NCI-H524 treated with DMSO at 0.1 percent for 48 hours (cell line): ENCODE measurements around the gene UGGT1.
"Not testable (repeated sequence)": the region's sequence is repeated elsewhere in the genome, so short reads cannot be mapped to it uniquely, and the experiment has no call there.

Experiments used
- DNase-seq: peaks from one replicate; lab custom pipeline; 2025; lab: John Stamatoyannopoulos, UW

Gene UGGT1

GRCh38 chr2:128174067-128174466 lies 83.1 kb downstream of the UGGT1 start:
- not testable (repeated sequence) for DNase-seq

DNA sequence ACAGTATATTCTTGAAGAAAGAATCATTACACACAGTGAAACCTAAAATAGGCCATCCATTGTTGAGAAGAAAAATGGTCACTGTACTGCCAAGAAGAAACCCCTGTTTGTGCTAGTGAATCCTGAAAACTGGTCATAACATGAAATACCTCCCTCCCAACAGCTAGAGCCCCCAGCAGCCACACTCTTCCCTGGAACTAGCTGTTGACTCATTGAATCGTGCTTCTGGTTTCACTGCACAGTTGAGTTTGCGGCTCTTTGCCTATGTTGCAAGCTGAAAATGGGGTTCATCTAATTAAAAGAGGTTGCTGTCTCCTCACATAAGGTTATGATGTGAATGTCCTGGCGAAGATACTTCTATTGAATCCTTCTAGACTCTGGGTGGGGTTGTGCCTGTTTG lies 86.3 kb downstream of the UGGT1 start:
- no peak for DNase-seq

DNA sequence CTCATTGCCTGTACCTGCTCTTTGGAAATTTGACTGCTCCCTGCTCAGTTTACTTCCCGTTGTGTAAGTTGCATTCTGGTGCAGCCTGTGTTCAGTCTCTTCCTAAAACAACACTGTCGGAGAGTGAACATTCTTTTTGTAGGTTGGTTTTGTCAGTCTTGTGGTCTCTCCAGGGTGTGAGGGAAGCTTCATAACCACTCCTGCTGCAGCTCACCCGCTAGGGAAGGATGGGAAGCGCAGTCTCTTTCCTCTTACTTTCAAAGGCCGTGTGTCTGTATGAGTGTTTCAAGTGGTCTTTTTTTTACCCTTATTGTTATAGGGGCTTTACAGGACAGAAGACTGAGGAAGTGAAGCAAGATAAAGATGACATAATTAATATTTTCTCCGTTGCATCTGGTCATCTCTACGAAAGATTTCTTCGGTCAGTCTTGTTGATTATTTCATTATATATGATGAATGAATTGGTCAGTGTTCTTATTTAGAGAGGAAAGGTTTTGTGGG lies 87.2 kb downstream of the UGGT1 start:
- DNase-seq: no peak

DNA sequence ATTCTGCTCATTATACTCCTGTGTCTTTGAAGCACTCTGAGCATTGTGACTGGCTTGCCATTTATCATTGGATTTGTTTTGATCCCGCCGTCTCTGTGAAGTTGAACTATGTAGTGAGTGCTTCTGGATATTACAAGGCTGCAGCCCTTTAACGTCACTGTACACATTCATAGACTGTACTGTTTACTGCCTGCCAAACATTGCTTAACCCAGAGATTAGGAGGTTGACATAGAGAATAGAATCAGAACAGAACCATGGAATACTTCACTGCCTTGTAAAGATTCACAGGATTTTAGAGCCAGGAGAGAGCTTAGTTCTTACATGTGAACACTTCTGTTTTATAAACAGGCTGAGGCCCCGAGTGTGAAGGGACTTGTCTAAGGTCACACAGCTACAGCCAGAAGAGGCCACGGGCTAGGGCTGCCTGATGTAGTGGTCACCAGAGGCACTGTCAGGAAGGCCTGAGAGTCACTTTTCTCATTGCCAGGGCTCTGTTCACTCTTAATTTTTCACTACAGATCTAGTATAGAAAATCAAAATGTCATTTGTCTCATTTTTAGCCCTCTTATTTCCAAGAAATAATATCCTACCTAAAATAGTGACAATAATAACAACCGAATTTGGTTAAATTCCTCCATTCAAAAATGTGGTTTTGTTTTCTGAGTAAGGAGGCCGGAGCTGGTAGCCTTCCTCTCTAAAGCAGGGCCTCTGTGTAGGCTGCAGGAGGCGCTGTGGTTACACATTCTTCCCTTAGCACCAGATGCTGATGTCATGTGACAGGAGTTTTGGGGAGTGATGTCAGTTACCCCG lies 87.9 kb downstream of the UGGT1 start:
- no peak for DNase-seq

DNA sequence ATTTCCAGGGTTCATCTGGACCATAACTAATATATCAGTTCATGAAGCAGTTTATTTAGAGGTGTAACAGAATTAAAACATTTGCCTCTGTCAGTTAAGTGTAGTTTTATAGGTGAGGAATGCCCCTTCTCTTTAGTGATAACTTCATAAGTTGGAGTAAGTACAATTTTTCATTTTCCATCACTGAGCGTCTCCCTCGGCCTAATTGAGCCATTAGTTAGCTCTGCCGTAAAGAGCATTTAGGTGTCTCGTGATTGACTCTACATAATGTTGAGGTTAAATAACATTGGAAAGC lies 88.4 kb downstream of the UGGT1 start:
- DNase-seq: no peak

- DNase-seq: no peak
Measured at GRCh38 chr2:128180031-128180430, 89.0 kb downstream of the UGGT1 start.

GRCh38 chr2:128185576-128185975 lies 94.6 kb downstream of the UGGT1 start:
- no peak for DNase-seq

DNA sequence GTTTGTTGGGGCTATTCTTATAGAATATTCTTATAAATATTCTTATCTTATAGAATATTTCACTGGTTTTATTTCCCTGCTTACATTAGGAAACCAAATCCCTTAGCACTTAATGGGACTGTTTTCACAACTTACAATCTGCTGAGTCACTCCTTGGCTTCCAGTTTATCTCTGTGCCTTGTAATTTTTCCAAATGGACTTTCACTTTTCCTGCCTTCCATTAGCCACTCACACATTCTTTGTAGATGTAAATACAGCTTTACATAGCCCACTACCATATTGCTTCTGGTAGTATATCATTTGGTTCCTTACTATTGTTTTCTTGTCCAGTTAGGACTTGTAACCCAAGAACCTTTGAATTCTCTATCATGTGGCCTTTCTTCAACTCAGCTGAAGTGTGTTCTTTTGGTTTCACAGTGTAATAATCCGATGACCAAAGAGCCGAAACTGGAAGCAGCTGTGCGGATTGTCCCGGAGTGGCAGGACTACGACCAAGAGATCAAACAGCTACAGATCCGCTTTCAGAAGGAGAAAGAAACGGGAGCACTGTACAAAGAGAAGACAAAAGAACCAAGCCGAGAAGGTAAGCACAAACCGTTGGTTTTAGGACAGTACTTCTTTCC lies 96.1 kb downstream of the UGGT1 start:
- DNase-seq: no peak

DNA sequence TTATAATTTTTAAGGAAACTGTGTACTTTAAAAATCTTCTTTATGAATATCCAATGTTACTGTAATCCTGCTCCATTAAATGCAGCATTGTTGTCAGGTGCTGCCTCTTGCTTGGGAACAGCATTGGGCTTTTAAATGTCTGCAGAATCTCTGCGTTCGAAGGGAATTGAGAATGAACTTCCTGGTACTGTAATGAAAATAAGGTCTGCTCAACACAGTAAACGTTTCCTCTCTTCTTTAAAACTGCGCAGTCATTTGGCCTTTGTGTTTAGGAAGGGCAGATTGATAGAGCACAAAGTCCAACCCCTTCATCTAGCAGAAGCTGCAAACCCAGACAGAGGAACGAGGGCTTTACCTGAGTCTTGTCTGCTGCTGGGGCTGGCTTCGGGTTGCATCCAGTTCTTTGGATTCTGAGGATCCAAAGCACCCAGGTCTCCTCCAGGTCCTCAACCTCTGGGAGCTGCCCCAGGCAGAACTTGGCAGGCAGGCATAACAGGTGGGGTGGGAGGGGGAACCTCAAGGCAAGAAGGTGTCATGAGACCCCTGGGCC lies 104.5 kb downstream of the UGGT1 start:
- no peak for DNase-seq

GRCh38 chr2:128196026-128196425 lies 105.0 kb downstream of the UGGT1 start:
- no peak for DNase-seq

- DNase-seq: no peak
Measured at GRCh38 chr2:128196471-128196931, 105.5 kb downstream of the UGGT1 start.

DNA sequence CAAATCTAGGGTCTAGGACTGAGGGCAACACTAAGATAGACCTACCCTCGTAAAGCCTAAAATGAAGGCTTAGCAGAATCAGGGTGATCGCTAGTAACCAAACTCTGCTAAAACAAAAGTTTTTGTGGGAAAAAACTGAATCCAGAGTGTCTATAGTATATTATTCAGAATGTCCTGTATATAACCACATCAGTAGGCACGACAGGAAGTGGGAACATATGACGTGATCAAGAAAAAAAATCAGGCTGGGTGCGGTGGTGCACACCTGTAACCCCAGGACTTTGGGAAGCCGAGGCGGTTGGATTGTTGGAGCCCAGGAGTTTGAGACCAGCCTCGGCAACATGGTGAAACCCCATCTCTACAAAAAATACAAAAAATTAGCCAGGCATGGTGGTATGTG lies 106.1 kb downstream of the UGGT1 start:
- no peak for DNase-seq

DNA sequence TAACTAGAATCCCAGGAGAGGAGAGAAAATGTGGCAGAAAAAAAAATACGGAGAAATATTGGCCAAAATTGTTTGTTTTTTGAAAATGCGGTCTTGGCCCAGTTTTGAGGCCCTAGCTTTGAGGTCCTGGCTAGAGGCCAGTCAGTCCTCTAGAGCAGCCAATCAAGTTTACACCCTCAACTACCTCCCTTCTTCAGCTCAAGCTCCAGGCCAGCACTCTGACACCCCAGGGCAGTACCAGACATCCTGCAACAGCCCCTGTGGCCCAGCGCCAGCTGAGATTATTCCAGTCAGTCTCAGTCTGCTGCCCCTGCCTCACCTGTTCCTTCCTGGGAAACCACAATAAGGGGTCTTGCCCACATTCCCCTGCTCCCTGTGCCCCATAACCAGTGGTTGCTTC lies 107.7 kb downstream of the UGGT1 start:
- no peak for DNase-seq

- no peak for DNase-seq
Measured at GRCh38 chr2:128199141-128199540, 108.1 kb downstream of the UGGT1 start.

- no peak for DNase-seq
Measured at GRCh38 chr2:128202791-128203190, 111.8 kb downstream of the UGGT1 start.

DNA sequence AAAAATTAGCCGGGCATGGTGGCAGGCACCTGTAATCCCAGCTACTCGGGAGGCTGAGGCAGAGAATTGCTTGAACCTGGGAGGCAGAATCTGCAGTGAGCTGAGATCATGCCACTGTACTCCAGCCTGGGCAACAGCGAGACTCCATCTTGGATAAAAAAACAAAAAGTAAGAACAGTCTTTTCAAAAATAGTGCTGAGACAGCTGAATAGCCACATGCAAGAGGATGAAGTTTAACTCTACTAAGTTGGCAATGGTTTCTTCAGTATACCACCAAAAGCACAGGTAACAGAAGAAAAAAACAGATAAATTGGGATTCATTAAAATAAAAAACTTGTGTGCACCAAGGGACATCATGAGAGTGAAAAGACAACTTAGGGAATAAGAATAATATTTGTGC lies 115.2 kb downstream of the UGGT1 start:
- DNase-seq: no peak

GRCh38 chr2:128208023-128208422 lies 117.0 kb downstream of the UGGT1 start:
- DNase-seq: no peak

DNA sequence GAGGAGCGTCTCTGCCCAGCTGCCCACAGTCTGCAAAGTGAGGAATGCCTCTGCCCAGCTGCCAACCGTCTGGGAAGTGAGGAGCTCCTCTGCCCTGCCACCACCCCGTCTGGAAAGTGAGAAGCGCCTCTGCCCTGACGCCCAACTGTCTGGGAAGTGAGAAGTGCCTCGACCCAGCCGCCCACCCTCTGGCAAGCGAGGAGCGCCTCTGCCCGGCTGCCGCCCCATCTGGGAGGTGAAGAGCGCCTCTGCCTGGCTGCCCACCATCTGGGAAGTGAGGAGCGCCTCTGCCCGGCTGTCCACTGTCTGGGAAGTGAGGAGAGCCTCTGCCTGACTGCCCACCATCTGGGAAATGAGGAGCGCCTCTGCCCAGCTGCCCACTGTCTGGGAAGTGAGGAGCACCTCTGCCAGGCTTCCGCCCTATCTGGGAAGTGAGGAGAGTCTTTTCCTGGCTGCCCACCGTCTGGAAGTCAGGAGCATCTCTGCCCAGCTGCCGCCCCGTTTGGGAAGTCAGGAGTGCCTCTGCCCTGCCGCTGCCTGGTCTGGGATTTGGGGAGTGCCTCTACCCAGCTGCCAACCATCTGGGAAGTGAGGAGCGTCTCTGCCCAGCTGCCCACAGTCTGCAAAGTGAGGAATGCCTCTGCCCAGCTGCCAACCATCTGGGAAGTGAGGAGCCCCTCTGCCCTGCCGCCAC lies 117.8 kb downstream of the UGGT1 start:
- DNase-seq: not testable (repeated sequence)

DNA sequence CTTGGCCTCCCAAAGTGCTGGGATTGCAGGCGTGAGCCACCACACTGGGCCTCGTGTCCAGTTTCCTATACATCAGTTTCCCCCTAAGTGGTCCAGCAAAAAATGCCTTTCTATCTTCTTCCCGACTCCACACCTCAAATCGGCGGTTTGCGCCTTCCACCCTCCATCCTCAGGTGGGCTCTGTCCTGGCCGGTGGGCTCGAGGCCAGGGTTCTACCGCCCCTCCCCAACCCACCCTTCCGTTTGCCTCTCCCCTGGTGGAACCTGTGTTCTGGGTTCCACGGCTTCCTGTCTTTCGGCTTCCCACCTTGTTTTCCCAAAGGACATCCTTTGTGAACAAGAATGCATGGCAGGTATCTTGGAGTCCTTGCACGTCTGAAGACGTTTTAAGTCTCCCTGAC lies 123.3 kb downstream of the UGGT1 start:
- no peak for DNase-seq

GRCh38 chr2:128214866-128215460 lies 124.0 kb downstream of the UGGT1 start:
- DNase-seq: no peak

DNA sequence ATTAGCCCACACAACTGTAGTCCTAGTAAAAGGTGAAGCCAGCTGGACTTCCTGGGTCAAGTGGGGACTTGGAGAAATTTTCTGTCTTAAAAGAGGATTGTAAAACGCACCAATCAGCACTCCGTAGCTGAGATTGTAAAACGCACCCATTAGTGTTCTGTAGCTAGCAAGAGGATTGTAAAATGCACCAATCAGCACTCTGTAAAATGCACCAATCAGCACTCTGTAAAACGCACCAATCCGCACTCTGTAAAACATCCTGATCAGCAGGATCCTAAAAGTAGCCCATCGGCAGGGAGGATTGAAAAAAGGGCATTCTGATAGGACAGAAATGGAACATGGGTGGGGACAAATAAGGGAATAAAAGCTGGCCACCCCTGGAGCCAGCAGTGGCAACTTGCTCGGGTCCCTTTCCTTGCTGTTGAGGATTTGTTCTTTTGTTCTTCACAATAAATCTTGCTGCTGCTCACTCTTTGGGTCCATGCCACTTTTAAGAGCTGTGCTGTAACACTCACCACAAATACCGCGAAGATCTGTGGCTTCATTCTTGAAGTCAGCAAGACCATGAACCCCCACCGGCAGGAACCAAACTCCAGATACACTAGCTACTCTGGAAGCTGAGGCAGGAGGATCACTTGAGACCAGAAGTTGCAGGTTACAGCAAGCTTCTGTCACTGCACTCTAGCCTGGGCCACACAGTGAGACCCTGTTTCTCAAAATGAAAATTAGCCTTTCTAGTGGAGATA lies 125.1 kb downstream of the UGGT1 start:
- no peak for DNase-seq

DNA sequence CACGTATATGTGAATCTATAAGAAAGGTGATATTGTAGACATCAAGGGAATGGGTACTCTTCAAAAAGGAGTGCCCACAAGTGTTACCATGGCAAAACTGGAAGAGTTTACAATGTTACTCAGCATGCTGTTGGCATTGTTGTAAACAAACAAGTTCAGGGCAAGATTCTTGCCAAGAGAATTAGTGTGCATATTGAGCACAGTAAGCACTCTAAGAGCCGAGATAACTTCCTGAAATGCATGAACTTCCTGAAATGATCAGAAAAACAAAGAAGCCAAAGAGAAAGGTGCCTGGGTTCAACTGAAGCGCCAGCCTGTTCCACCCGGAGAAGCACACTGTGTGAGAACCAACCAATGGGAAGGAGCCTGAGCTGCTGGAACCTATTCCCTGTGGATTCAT lies 126.7 kb downstream of the UGGT1 start:
- DNase-seq: no peak
